Measurements from ENCODE around the gene WIPF1.

- TF ChIP-seq CTCF (conservative IDR thresholded peaks at IDR 0.05; ENCODE audit: low read length) (no peak), EZH2phosphoT487 (IDR thresholded peaks at IDR 0.05; ENCODE audit: borderline replicate concordance) (no peak)
These were observed 35.4 kb upstream of the WIPF1 start for GRCh38 chr2:174632841-174633622.
